GM21390 (cell line): Measurements from ENCODE around the gene ALKBH7.

Source experiments
- ATAC-seq: cut with Tn5 transposase; IDR thresholded peaks from one replicate; pipeline ENCODE4 v1.9.1; 2021; ENCODE audit not compliant: unreplicated experiment

ALKBH7 gene

GRCh38 chr19:6364353-6364752 is 8.2 kb upstream of the ALKBH7 start:
- ATAC-seq, result no peak

DNA sequence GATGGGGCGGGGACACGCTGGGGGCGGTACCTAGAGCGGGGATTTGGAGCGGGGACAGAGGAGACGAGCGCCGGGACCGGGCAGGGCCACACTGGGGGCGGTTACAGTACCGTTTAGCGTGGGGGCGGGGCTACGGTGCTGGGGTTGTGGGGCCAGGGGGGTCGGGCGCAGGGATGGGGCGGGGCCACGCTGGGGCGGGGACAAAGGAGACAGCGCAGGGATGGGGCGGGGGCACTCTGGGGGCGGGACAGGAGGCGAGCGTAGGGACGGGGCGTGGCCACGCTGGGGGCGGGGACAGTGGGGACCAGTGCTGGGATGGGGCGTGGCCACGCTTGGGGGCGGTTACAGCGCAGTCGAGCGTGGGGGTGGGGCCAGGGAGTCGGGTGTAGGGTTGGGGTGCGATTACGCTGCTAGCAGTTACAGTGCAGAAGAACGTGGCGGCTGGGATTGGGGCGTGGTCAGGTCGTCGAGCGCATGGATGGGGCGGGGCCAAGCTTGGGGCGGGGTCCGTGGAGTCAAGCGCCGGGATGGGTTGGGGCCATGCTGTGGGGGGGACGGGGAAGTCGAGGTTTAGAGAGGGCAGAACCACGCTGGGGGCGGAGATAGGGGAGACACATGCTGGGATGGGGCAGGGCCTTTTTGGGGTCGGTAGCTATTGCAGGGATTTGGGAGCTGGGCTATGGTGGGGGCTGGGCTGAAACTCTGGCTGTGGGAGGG is 660 bp downstream of the ALKBH7 start:
- peak; percentile 51 for ATAC-seq

DNA sequence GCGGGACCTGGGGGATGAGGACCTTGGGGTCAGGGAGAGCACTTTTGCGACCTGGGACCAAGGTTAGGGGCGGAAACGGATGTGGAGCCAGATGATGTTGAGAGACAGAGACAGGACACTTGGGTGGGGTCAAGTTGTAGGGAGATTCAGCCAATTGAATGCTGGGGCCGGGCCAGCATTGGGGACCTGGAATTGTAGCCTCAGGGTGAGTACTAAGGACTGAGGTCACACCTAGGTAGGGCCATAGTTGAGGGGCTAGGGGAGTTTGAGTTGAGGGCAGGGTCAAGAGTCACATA is 1.2 kb downstream of the ALKBH7 start:
- ATAC-seq, result no peak

DNA sequence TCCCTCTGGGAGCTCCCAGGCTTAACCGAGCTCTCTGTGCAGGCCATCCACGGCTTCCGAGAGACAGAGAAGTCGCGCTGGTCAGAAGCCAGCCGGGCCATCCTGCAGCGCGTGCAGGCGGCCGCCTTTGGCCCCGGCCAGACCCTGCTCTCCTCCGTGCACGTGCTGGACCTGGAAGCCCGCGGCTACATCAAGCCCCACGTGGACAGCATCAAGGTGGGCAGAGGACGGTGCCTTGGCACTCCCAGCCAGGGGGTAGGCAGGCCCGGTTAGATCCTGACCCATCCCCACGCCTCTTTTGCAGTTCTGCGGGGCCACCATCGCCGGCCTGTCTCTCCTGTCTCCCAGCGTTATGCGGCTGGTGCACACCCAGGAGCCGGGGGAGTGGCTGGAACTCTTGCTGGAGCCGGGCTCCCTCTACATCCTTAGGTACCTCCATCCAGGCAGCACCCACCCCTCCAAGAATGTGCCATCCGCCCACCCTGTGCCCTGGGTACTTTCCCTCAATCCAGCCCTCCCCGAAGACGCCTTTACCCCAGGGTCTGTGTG is 1.6 kb downstream of the ALKBH7 start:
- ATAC-seq, result no peak

GRCh38 chr19:6374711-6375410 is 2.3 kb downstream of the ALKBH7 start:
- no peak for ATAC-seq

GRCh38 chr19:6375411-6376010 is 2.9 kb downstream of the ALKBH7 start, which contains the start of gene PSPN:
TSS of gene PSPN (minus strand) at chr19:6375933. CDS start at chr19:6375849, 84 bp downstream.
- ATAC-seq, result no peak

DNA sequence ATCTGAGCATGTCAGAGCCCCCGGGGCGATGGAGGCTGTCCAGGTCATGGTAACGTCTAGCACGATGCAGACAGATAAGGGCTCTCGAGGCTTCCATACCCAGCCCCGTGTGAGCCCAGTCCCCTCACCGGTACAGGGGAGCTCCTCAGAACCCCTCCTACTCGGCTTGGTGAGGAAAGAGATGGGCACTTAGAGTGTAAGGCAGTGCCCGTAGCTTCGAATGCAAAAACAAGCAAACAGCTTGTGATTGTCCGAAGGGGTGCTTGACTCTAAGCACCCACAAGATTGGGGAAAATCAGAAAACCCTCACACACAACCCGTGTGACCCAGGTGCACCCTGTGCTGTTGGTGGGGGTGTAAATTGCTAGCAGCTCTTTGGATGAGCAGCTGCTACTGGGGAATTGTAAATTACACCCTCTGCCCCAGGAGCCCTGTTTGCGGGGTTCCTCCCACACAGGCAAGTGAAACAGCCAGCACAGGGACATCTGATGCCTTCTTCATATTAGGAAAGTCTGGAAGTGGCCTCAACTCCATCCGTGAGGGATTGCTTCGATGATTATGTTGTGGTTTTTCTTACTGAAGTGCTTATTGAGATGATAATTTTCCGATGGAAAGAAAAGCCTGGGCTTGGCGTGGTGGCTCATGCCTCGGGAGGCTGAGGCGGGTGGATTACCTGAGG is 4.1 kb downstream of the ALKBH7 start:
- no peak for ATAC-seq

DNA sequence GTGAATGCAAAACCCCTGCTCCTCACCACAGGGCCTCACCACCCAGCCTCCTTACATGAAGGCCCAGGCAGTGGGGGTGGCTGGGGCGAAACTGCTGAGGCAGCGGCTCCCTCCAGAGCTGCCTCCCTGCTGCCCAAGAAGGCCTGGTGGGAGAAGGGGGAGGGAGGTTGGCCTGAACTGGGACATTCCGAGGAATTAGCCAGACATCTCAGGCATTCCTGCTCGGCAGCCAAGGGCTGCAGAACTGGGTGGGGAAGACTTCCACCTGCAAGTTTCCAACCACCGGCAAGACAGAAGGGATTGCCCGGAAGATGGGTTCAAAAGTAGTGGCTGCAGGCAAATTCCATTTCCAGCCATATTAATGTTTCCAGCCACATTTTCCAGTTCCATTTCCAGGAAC is 5.4 kb downstream of the ALKBH7 start:
- no peak for ATAC-seq

- no peak for ATAC-seq
These were observed 5.9 kb downstream of the ALKBH7 start for GRCh38 chr19:6378486-6378885.

- no peak for ATAC-seq
These were observed 7.2 kb downstream of the ALKBH7 start for GRCh38 chr19:6379744-6380143.

DNA sequence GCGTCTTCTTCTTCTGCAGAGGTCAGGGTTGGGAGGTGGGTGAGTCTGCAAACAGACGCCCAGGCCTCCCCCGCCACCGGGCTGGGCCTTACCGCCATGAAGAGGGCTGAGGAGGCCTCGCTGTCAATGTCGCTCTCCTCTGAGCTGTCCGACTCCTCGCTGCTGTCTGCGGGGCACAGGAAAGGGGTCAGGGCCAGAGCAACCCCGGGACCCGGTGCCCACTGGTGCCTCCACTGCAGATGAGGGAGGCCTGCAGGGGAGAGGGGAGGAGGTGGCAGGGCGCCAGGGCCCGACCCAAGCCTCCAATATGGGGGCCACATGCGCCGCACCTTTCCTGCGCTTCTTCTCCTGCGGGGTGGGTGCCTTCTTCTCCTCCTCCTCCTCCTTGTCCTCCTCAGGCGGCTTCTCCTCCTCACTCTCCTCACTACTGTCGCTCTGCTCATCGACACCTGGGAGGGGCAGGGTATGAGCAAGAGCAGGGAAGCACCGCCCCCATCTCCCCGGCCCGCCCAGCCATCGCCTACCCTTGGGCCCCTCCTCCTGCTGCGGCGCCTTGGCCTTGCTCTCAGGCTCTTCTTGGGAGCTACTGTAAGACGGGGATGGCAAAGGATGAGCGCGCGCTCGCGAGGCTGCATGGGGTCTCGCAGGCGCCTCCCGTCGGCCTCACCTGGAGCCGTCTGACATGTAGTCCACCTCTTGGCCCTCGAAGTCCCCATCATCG is 8.6 kb downstream of the ALKBH7 start:
- no peak for ATAC-seq

DNA sequence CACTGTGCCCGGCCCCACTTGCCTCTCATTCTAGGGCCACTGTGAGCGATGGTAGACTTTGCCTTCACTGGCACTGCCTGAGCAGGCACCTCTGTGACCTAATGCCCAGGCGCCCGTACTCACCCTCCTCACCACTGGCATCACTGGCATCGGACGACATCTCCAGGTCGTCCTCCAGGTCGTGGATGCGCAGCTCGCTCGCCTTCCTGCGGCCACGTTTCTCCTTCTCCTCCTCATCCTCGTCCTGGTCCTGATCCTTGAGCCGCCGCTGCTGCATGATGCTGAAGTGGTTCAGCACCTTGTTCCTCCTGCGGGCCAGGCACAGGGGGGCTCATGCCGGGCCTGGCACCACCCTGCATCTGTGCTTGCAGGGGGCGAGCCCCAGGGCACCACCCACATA is 10.6 kb downstream of the ALKBH7 start:
- ATAC-seq, result no peak

DNA sequence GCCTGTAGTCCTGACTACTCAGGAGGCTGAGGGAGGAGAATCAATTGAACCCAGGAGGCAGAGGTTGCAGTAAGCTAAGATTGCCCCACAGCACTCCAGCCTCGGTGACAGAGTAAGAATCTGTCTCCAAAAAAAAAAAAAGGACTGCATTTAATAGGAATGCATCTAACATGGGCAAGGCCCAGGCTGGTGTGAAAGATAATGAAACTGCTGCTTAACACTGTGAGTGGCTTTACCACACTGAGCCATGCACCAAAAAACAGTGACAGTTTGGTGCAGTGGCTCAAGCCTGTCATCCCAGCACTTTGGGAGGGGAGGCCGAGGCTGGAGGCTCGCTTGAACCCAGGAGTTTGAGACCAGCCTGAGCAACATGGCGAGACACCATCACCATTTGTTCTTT is 11.8 kb downstream of the ALKBH7 start:
- no peak for ATAC-seq

GRCh38 chr19:6387372-6387771 is 14.8 kb downstream of the ALKBH7 start:
- no peak for ATAC-seq

GRCh38 chr19:6392221-6393073 is 19.9 kb downstream of the ALKBH7 start:
- ATAC-seq, result no peak

- ATAC-seq, result peak; percentile 78
These were observed 20.7 kb downstream of the ALKBH7 start, which contains the start of gene GTF2F1 for GRCh38 chr19:6393074-6393982. TSS of gene GTF2F1 (minus strand) at chr19:6393164. CDS start at chr19:6392995, 169 bp downstream.

DNA sequence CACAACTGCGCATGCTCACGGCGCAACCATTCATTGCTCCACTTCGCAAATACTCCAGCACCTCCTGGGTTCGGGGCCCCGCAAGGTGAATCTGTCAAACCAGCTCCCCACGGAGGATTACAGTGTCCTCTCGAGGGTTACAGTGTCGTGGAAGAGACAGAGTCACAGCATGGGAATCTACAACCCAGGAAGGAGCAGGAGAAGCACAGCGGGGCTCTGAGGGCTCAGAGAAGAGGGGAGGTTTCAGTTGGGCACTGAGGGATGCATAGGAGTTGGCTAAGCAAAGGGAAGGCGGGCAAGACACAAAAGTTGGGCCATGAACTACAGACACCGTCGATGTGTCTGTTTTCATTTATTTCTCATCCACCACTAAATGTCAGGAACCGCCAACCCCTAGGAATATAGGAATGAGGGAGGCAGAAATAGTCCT is 21.4 kb downstream of the ALKBH7 start:
- no peak for ATAC-seq

DNA sequence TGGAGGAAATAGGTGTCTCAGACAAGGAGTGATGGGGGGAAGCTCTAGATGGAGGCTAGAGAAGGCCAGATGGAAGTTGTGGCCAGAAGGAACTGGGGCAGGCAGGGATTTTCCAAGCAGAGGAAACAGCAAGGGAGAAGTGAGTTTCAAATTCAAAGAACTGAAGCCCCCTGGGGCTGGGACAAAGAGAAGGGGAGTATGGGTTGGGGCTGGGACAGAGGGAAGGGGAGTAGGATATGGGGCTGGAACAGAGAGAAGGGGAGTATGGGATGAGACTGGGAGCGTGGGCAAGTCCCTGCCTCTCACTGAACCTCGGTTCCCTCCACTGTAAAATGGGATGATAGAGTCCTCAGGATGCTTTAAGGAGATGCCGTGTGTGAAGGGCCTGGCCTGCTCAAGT is 22.2 kb downstream of the ALKBH7 start:
- no peak for ATAC-seq

GRCh38 chr19:6396305-6396704 is 23.7 kb downstream of the ALKBH7 start:
- ATAC-seq, result no peak
